Measurements from ENCODE around the gene AARS2. TPM values are rescaled to one million over a fixed set of nuclear protein-coding genes. Genes with fewer than 3 reads are reported as not detected.

The AARS2 gene
- total RNA-seq, 1 donor from 2014 or later = 19.6 TPM

GRCh38 chr6:44275749-44276648 is 37.1 kb downstream of the AARS2 start:
- peak; percentile 69 for DNase-seq

DNA sequence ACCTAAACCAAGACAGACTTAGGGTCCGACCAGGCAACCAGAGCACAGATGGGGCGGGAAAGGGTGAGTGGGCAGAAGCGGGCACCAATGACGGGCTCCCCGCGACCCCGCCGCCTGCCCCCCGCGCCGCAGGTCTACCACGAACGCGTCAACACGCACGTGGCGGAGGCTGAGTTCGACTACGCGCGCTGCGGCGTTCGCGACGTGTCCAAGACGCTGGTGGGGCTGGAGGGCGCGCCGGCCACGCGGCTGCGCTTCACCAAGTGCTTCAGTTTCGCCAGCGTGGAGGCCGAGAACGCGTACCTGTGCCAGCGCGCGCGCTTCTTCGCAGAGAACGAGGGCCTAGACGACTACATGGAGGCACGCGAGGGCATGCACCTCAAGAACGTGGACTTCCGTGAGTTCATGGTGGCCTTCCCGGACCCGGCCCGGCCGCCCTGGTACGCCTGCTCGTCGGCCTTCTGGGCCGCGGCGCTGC is 37.8 kb downstream of the AARS2 start:
- no peak for DNase-seq

- DNase-seq = no peak
Measured at GRCh38 chr6:44273617-44274016, 39.5 kb downstream of the AARS2 start.

GRCh38 chr6:44272999-44273566 is 40.1 kb downstream of the AARS2 start:
- no peak for DNase-seq

DNA sequence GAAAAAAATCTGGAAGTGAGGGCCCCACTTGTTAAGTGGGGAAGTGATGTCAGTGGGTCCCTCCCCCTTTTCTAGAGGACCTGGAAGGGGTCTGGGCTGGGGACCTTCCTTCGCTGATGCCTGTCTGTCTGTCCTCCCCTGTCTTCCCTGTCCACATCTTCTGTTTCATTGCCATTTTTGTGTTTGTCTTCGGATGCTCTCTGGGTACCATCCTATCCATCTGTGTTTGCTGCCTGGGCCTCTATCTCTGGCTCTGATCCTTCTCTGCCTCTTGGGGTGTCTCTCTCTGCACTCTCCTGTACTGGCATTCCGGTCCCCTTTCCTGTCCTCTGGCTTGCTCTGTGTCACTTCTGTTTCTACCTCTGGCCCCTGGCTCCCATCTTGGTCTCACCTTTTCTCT is 40.6 kb downstream of the AARS2 start:
- DNase-seq = no peak

- no peak for DNase-seq
Measured at GRCh38 chr6:44271914-44272313, 41.2 kb downstream of the AARS2 start.

DNA sequence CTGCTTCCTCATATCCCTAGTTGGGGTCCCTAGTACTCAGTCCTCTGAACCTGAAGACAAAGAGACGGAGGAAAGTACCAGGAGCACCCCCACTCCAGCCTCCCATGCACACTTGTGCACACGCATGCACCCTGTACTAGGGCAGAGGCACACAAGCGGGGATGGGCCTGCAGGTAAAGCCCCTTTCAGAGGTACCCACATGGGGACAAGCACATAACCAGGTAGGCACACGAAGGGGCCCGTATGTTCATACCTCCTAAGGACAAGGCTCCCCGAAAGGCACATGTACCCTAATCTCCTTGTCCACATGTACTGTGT is 41.8 kb downstream of the AARS2 start:
- no peak for DNase-seq

GRCh38 chr6:44270526-44271405 is 42.4 kb downstream of the AARS2 start:
- peak; percentile 42 for DNase-seq

- DNase-seq = no peak
Measured at GRCh38 chr6:44269921-44270525, 43.1 kb downstream of the AARS2 start, which contains the start of gene TMEM151B. TMEM151B (plus strand) TSS chr6:44270450; CDS start chr6:44270743, 293 bp downstream.

DNA sequence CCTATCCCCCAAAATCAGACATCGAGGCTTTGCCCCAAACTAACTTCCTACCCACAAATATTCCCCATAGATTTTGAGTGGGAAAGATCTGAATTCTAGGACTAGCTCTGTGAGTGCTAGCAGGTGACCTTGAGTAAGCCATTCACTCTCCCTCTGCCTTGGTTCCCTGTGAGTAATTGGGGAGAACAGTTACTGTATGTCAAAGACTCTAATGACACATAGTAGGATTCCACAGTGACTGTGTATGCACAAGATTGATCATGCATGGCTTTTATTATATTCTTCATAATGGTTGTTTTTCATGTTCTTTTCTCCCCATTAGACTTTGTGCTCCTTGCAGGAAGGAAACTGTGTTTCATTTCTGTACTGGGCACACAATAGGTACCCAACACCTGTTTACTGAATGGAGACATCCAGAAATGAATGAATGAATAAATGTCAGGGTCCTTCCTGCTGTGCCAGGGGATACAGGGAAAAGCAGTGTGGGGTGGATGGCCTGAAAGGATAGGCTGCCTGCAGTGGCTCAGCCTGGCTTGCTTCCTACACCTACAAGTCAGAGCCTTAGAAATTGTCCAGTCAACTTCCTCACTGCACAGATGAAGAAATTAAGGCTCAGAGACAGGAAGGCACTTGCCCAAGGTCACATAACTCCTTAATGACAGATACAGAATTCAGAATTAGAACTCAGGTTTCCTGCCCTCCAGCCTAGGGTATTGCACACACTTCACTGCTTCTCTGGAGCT is 43.8 kb downstream of the AARS2 start:
- DNase-seq = no peak

- peak; percentile 88 for DNase-seq
Measured at GRCh38 chr6:44268095-44268628, 45.0 kb downstream of the AARS2 start.

GRCh38 chr6:44267252-44267651 is 45.9 kb downstream of the AARS2 start:
- DNase-seq = no peak

GRCh38 chr6:44266347-44266746 is 46.8 kb downstream of the AARS2 start:
- DNase-seq = no peak

- no peak for DNase-seq
Measured at GRCh38 chr6:44265722-44266233, 47.4 kb downstream of the AARS2 start.

DNA sequence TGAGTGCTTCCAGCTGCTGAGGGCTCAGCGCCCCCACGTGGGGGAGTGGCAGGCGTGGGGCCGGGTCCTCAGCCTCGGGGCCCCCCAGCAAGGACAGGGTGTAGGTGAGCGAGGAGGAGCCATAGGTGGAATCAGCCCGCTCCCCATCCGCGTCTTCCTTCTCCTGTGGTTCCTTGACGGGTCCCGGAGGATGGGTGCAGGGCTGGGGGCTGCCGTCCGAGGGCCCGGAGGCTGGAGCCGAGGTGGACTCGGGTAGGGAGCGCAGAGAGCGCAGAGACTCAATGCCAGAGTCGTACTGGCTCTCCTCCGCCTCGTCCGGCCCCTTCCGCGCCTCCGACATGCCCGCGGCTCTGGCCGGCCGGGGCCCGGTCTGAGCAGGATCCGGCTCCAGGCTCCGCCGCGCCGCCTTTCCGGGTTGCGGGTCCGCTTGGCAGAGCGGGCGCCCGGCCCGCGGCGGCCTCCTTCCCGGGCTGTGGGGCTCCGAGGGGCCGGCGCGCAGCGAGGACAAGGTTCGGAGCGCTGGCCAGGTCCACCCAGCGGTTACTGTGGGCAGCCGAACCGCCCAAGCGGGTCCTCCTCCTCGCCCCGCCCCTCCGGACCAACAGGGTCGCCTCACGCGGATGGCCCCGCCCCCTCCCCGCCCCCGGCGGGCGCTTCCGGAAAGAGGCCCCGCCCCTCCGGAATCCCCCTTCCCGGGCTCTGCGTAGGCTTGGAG is 48.0 kb downstream of the AARS2 start, which contains the start of gene NFKBIE:
TSS of gene NFKBIE (minus strand) at position 545 of the 715 bp plus-strand sequence. CDS start at position 340, 205 bp downstream.
- peak; percentile 96 for DNase-seq

GRCh38 chr6:44264154-44265006 is 48.8 kb downstream of the AARS2 start:
- no peak for DNase-seq

DNA sequence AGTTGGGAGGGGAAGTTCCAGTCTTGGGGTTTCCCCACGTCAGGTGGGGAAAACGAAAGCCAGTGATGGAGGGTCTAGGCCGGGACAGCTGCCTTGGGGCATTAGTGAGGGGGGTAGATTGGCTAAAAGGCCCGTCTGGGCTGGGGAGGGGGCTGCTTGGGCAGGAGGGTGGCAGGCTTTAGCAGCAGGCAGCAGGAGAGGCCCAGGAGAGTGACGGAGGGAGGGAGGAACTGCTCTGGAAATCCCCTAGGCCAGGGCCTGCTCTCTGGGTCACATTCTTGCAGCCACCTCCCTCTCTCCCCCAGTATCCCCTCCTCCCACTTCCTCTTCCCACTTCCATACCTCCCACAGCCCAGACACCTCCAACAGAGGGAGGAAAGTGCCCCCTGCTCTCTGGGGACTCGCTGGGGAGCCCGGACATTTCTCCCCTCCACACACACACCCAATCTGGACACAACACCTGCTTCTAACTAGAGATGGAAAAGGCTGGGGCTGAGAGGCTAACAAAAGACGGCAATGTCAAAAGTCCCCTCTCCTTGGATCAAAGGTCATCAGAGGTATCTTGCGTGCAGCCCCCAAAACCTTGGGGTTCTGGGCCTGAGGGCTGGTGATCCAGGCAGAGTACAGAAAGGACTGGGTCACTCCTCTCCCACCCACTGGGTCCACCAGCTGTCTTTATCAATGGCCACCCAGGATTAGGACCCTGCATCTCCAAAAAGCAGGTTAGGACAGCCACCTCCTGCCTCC is 49.6 kb downstream of the AARS2 start:
- no peak for DNase-seq
